ENCODE data around the gene SPZ1. TPM values are rescaled to one million over a fixed set of nuclear protein-coding genes. Genes with fewer than 3 reads are reported as not detected.
"Not testable (repeated sequence)": the region's sequence is repeated elsewhere in the genome, so short reads cannot be mapped to it uniquely, and the experiment has no call there.

Gene SPZ1
- total RNA-seq, 2 donors from 2014 or later: not detected

DNA sequence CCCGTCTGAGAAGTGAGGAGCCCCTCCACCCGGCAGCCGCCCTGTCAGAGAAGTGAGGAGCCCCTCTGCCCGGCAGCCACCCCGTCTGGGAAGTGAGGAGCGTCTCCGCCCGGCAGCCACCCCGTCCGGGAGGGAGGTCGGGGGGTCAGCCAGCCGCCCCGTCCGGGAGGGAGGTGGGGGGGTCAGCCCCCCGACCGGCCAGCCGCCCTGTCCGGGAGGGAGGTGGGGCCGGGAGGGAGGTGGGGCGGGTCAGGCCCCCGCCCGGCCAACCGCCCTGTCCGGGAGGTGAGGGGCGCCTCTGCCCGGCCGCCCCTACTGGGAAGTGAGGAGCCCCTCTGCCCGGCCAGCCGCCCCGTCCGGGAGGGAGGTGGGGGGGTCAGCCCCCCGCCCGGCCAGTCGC, 18.5 kb upstream of the SPZ1 start:
- not testable (repeated sequence) for H3K27me3 Mint-ChIP-seq; ATAC-seq; H3K9me3 Mint-ChIP-seq; H3K4me3 Mint-ChIP-seq; H3K4me1 Mint-ChIP-seq (ENCODE audit: low read depth in 2 of 2); H3K27ac Mint-ChIP-seq; DNase-seq (ENCODE audit: low spot score); H3K36me3 Mint-ChIP-seq

- H3K27ac Mint-ChIP-seq: no peak overlapping the region
Observed at GRCh38 chr5:80302636-80303035, 17.2 kb upstream of the SPZ1 start.

GRCh38 chr5:80308526-80308925, 11.3 kb upstream of the SPZ1 start:
- H3K4me3 Mint-ChIP-seq: no peak overlapping the region

More at GRCh38 chr5:80302636-80303035, 17.2 kb upstream of the SPZ1 start:
- no peaks in the 10 kb centered on the region for H3K9me3 Mint-ChIP-seq
- no peaks in the 10 kb centered on the region for H3K36me3 Mint-ChIP-seq
- no peaks in the 10 kb centered on the region for H3K4me1 Mint-ChIP-seq (ENCODE audit: low read depth in 2 of 2)
- H3K4me3 Mint-ChIP-seq: no peak overlapping the region
- no peaks in the 10 kb centered on the region for H3K27me3 Mint-ChIP-seq
- DNase-seq (ENCODE audit: low spot score) (no peak), ATAC-seq (no peak)

GRCh38 chr5:80309871-80310665, 9.7 kb upstream of the SPZ1 start:
- DNase-seq (ENCODE audit: low spot score): no peak
- peak in 1 of 2 donors; percentile 48 for ATAC-seq
- H3K27me3 Mint-ChIP-seq: peaks cover 0 to 2% of the 10 kb centered on the region in 2 donors
- H3K9me3 Mint-ChIP-seq: no peaks in the 10 kb centered on the region
- H3K36me3 Mint-ChIP-seq: no peaks in the 10 kb centered on the region
- no peaks in the 10 kb centered on the region for H3K4me1 Mint-ChIP-seq (ENCODE audit: low read depth in 2 of 2)
- no peak overlapping the region for H3K4me3 Mint-ChIP-seq
- no peak overlapping the region for H3K27ac Mint-ChIP-seq

More at GRCh38 chr5:80308526-80308925, 11.3 kb upstream of the SPZ1 start:
- H3K27ac Mint-ChIP-seq: no peak overlapping the region
- DNase-seq (ENCODE audit: low spot score) (no peak), ATAC-seq (no peak)
- H3K27me3 Mint-ChIP-seq: peaks cover 0 to 2% of the 10 kb centered on the region in 2 donors
- H3K9me3 Mint-ChIP-seq: no peaks in the 10 kb centered on the region
- no peaks in the 10 kb centered on the region for H3K36me3 Mint-ChIP-seq
- H3K4me1 Mint-ChIP-seq (ENCODE audit: low read depth in 2 of 2): no peaks in the 10 kb centered on the region

DNA sequence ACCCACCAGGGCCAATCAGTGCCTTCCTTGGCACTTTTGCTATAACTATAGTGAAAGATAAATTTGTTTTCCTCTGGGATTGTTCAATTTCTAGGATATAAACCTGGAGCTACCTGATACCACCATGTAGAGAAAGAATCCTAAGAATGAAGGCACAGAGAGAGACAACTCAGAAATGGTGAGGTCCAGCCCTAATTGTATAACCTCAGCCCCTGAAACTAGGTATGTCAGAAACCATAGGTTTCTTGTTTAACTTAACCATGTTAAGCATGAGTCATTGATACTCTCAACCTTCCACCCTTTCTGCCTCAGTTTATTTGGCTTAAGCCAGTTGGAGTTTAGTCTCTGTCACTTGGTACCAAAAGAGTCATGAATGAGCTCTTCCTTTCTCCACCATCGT, 4.6 kb upstream of the SPZ1 start:
- H3K27me3 Mint-ChIP-seq: peaks cover 15 to 21% of the 10 kb centered on the region in 2 donors
- no peak overlapping the region for H3K27ac Mint-ChIP-seq
- ATAC-seq (no peak), DNase-seq (ENCODE audit: low spot score) (no peak)
- H3K36me3 Mint-ChIP-seq: no peaks in the 10 kb centered on the region
- H3K4me1 Mint-ChIP-seq (ENCODE audit: low read depth in 2 of 2): no peaks in the 10 kb centered on the region
- no peak overlapping the region for H3K4me3 Mint-ChIP-seq
- no peaks in the 10 kb centered on the region for H3K9me3 Mint-ChIP-seq

DNA sequence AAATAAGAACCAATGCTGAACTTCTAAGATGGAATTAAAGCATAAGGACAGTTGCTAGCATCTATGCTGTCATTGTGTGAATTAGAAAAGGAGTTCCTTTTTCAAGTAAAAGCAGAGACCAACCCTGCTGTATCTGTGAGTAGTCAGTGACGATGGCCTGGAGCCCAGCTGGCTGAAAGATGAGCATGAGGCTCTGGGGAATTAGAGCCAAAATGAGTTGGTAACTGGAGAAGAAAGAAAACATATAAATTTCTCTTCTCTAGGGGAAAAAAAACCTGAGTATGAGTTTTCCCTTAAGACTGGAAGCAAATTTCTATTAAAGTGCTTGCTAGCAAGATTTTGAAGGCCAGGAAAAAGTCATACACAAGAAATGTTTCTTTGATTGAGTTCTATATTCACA, 1.6 kb upstream of the SPZ1 start:
- Mint-ChIP-seq H3K9me3 (no peaks in the 10 kb centered on the region), H3K27ac (no peak overlapping the region), H3K36me3 (no peaks in the 10 kb centered on the region), H3K27me3 (peaks cover 12 to 35% of the 10 kb centered on the region in 2 donors), H3K4me1 (ENCODE audit: low read depth in 2 of 2) (no peaks in the 10 kb centered on the region), H3K4me3 (no peak overlapping the region)
- no peak for ATAC-seq
- DNase-seq (ENCODE audit: low spot score): no peak

DNA sequence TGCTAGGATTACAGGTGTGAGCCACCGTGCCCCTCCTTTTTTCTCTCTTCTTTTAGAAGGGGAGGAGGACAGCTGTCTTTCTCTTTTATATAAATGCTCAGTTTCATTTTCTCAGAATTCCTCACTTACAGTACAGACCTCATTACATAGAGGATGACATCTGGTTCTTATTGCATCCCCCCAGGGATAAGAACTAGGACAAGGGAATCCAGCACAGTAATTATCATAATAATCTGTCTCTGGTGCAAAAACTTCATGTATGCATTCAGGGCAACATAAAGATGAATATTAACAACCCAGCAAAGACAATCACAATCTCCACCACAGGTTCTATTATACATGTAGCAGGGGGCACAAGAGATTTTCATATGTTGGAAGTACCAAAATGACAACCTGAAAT, 5.1 kb downstream of the SPZ1 start:
- Mint-ChIP-seq H3K27me3 (peaks cover 7 to 17% of the 10 kb centered on the region in 2 donors), H3K36me3 (no peaks in the 10 kb centered on the region), H3K4me1 (ENCODE audit: low read depth in 2 of 2) (no peaks in the 10 kb centered on the region), H3K27ac (no peak overlapping the region), H3K4me3 (no peak overlapping the region), H3K9me3 (no peaks in the 10 kb centered on the region)
- DNase-seq (ENCODE audit: low spot score) (no peak), ATAC-seq (no peak)

DNA sequence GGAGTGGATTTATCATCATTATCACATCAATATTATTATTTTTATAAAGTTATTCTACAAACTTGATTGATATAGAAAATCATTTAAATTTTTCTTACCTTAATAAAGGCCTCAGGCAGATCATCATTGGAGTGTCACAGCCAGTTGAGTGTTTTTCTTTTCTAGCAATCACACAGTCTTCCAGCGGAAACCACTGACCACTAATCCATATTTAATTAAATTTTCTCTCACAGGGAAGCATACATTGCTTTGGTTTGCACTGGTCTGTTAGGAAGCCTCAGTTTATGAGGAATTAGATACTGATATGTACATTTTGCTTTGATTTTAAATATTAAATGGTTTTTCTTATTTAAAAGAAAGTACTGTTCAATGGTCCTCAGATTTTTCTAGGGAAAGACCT, 6.7 kb downstream of the SPZ1 start:
- Mint-ChIP-seq H3K4me1 (ENCODE audit: low read depth in 2 of 2) (no peaks in the 10 kb centered on the region), H3K27ac (no peak overlapping the region), H3K36me3 (no peaks in the 10 kb centered on the region), H3K4me3 (no peak overlapping the region), H3K27me3 (peaks cover 2 to 7% of the 10 kb centered on the region in 2 donors), H3K9me3 (no peaks in the 10 kb centered on the region)
- ATAC-seq: no peak
- no peak for DNase-seq (ENCODE audit: low spot score)

DNA sequence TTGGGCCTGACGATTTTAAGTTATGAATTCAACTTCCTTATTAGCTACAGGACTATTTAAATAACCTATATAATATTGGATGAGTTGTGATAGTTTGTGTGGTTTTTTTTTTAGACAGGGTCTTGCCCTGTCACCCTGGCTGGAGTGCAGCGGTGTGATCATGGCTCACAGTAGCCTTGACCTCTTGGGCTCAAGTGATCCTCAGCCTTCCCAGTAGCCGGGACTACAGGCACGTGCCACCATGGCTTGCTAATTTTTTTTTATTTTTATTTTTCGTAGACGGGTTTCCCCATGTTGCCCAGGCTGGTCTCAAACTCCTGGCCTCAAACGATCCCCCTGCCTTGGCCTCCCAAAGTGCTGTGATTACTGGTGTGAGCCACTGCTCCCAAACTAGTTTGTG, 17.6 kb downstream of the SPZ1 start:
- Mint-ChIP-seq H3K9me3 (no peaks in the 10 kb centered on the region), H3K4me1 (ENCODE audit: low read depth in 2 of 2) (no peaks in the 10 kb centered on the region), H3K4me3 (no peak overlapping the region), H3K36me3 (no peaks in the 10 kb centered on the region), H3K27me3 (peaks cover 12 to 27% of the 10 kb centered on the region in 2 donors), H3K27ac (no peak overlapping the region)
- no peak for ATAC-seq
- no peak for DNase-seq (ENCODE audit: low spot score)

DNA sequence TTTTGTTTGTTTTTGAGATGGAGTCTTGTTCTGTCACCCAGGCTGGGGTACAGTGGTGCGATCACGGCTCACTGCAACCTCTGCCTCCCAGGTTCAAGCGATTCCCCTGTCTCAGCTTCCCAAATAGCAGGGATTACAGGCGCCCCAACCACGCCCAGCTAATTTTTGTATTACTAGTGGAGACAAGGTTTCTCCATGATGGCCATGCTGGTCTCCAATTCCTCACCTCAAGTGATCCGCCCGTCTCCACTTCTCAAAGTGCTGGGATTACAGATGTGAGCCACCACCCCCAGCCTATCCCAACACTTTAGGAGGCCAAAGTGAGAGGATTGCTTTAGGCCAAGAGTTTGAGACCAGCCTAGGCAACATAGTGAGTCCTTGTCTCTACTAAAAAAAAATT, 19.3 kb downstream of the SPZ1 start:
- no peak for DNase-seq (ENCODE audit: low spot score)
- no peaks in the 10 kb centered on the region for H3K4me1 Mint-ChIP-seq (ENCODE audit: low read depth in 2 of 2)
- peaks cover 12 to 26% of the 10 kb centered on the region in 2 donors for H3K27me3 Mint-ChIP-seq
- no peak overlapping the region for H3K4me3 Mint-ChIP-seq
- no peak for ATAC-seq
- H3K27ac Mint-ChIP-seq: no peak overlapping the region
- H3K9me3 Mint-ChIP-seq: no peaks in the 10 kb centered on the region
- no peaks in the 10 kb centered on the region for H3K36me3 Mint-ChIP-seq

DNA sequence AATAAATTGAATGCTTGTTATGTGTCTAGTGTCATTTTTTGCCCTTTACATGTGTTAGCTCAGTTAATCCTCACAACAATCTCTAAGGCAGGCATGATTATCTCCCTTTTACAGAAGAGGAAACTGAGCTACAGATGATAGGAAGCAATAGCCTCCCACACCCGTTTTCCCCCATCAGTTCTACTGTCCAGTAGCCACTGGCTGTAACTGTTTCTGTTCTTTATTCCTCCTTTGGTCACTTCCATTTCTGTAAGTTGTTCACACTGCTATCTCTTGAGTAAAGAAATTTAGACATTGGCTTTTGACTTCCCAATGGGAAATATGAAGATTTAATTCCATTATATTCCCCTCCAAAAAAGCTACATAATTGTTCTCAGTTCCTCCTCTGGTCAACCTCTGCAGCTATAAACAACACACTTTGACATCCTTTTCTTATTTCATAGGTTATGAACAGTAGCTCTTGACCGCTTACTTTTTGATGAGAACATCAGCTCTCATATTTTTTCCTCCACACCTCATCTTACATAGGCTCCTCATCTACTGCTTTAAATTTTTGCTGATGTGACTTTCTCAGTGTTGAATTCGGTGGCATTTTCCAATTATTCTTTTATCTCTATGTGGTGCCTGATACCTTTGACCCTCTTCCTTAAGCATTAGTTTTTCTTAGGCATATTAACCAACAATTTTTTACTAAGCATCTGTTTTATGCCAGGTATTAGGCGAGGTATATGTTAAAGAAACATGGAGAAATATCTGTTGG, 21.4 kb downstream of the SPZ1 start:
- no peak overlapping the region for H3K27ac Mint-ChIP-seq
- DNase-seq (ENCODE audit: low spot score) (no peak), ATAC-seq (no peak)
- H3K27me3 Mint-ChIP-seq: peaks cover 12 to 26% of the 10 kb centered on the region in 2 donors
- H3K9me3 Mint-ChIP-seq: no peaks in the 10 kb centered on the region
- H3K4me3 Mint-ChIP-seq: no peak overlapping the region
- H3K4me1 Mint-ChIP-seq (ENCODE audit: low read depth in 2 of 2): no peaks in the 10 kb centered on the region
- no peaks in the 10 kb centered on the region for H3K36me3 Mint-ChIP-seq

GRCh38 chr5:80343067-80343466, 23.3 kb downstream of the SPZ1 start:
- H3K4me1 Mint-ChIP-seq (ENCODE audit: low read depth in 2 of 2): no peaks in the 10 kb centered on the region
- no peak overlapping the region for H3K4me3 Mint-ChIP-seq
- peaks cover 8 to 14% of the 10 kb centered on the region in 2 donors for H3K27me3 Mint-ChIP-seq
- no peak overlapping the region for H3K27ac Mint-ChIP-seq
- no peaks in the 10 kb centered on the region for H3K36me3 Mint-ChIP-seq
- H3K9me3 Mint-ChIP-seq: no peaks in the 10 kb centered on the region
- DNase-seq (ENCODE audit: low spot score): no peak
- no peak for ATAC-seq

GRCh38 chr5:80346055-80346454, 26.3 kb downstream of the SPZ1 start:
- no peaks in the 10 kb centered on the region for H3K4me1 Mint-ChIP-seq (ENCODE audit: low read depth in 2 of 2)
- peak in 1 of 2 donors; percentile 20 for ATAC-seq
- H3K27me3 Mint-ChIP-seq: peaks cover 5 to 7% of the 10 kb centered on the region in 2 donors
- DNase-seq (ENCODE audit: low spot score): no peak
- no peak overlapping the region for H3K27ac Mint-ChIP-seq
- H3K4me3 Mint-ChIP-seq: no peak overlapping the region
- H3K36me3 Mint-ChIP-seq: no peaks in the 10 kb centered on the region
- no peaks in the 10 kb centered on the region for H3K9me3 Mint-ChIP-seq

- DNase-seq (ENCODE audit: low spot score) (no peak), ATAC-seq (no peak)
- Mint-ChIP-seq H3K27me3 (peaks cover 0 to under 1% of the 10 kb centered on the region in 2 donors), H3K4me1 (ENCODE audit: low read depth in 2 of 2) (no peaks in the 10 kb centered on the region), H3K36me3 (no peaks in the 10 kb centered on the region), H3K9me3 (no peaks in the 10 kb centered on the region), H3K4me3 (no peak overlapping the region), H3K27ac (no peak overlapping the region)
Observed at GRCh38 chr5:80348171-80348570, 28.4 kb downstream of the SPZ1 start.

Data from natural killer cell treated with Interleukin-12 subunit alpha and Interleukin-12 subunit beta and Interleukin-15 and Interleukin-18, amount 100 ng/mL, for 72 hours (primary cell).